HG03575 (cell line): ENCODE results near the gene KMT5C.
"Not testable (repeated sequence)": the region's sequence is repeated elsewhere in the genome, so short reads cannot be mapped to it uniquely, and the experiment has no call there.

Source experiments
- ATAC-seq: cut with Tn5 transposase; IDR thresholded peaks from one replicate; pipeline ENCODE4 v1.9.1; 2021; ENCODE audit not compliant: unreplicated experiment, insufficient number of reproducible peaks, low FRiP score; ENCODE audit errors: extremely low read depth

The KMT5C gene

DNA sequence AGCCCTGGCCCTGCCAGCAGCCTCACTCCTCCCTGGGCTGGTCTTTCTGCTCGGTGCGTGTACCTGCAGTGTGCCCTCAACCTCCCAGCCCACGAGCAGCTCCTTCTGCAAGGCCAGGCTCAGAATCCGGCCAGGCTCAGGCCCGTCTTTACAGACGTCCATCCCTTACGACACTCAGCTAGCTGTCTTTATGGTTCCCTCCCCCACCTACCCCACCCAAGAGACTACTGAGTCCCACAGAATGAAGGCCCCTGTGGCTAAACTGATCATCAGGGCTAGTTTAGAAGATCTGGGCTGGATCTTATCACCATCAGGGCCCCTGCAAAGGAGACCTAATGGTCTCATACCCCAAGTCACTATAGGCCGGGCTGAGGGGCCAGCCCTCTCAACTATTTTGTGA lies 25.3 kb upstream of the KMT5C start:
- ATAC-seq: no peak

DNA sequence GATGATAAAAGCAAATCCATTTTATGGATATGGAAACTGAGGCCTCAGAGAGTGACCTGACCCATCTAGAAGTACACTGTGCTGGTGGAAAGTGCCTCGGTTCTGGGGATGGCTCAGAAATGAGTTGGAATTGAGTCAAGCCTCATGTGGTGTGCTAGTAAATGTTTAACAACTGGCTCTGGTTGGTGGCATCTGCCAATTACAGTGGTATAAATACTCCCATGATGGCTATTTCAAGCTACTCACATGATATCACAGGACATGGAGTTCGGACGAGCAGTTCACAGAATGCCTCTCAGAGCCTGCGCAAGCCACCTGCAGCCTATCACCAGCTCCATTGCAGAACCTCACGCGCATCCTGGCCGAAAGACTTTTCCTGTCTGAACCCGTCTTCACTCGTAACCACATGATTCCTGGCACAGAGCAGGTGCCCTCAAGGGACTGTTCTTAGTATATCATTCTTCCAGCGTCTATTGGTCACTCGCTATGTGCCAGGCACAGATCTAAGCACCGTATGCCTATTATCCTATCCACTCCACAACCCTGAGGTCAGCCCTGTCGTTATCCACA lies 23.6 kb upstream of the KMT5C start:
- ATAC-seq: no peak

DNA sequence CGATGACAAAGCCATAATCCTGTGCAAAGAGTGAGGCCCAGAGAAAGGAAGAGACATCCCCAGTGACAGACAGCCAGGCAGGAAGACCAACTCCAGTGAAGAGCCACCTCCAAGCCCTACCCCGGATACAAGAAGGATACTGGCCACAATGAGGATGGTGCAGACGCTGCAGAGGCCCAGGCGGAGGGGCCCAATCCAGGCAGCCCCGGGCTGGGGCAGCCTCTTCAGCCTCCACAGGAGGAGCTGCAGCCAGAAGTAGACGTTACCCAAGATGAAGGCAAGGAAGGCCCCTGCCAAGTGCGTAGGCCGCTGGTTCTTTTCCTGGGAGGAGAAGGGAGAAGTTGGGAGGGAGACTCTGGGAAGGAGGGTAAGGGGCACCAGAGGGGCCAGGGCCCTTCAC lies 23.0 kb upstream of the KMT5C start:
- no peak for ATAC-seq

DNA sequence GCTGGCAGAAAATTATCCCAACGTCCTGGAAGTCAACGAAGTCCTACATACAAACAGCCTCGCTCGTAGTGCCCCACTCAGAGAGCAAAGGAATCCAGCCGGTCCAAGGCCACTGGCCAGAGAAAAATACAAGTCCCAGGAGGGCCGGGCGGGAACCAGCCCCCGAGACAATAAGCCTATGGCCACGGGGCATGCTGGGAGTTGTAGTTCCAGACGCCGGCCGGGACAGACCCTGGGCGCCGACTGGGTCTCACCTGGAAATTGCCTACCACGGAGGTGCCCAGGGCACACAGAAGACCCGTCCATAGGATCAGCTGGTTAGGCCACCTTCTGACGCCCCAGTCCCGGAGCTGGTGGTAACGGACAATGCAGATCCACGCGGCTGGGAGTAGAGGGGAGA lies 19.9 kb upstream of the KMT5C start:
- no peak for ATAC-seq

DNA sequence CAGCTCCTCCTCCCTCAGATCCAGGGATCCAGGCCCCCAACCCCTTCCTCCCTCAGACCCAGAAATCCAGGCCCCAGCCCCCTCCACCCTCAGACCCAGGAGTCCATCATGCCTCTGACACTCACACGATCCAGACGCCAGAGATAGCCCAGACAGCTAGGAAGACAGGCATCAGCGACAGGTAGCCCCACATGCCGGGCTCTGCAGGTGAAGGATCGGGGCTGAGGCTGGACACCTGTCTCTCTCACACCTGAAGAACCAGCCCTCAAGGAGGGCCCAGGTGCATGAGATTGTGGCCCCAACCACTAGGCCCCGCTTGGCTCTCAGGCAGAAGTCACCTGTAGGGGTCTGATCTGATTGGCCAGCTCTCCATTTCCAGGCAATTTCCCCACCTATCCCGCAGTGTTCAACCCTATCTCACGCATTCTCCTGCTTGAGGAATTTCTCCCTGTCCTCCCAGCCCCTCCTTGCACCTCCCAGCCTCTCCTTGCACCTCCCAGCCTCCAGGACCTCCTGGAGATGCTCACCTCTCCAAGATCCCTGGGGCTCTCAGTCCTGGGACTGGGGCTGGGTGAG lies 18.7 kb upstream of the KMT5C start:
- ATAC-seq: no peak

DNA sequence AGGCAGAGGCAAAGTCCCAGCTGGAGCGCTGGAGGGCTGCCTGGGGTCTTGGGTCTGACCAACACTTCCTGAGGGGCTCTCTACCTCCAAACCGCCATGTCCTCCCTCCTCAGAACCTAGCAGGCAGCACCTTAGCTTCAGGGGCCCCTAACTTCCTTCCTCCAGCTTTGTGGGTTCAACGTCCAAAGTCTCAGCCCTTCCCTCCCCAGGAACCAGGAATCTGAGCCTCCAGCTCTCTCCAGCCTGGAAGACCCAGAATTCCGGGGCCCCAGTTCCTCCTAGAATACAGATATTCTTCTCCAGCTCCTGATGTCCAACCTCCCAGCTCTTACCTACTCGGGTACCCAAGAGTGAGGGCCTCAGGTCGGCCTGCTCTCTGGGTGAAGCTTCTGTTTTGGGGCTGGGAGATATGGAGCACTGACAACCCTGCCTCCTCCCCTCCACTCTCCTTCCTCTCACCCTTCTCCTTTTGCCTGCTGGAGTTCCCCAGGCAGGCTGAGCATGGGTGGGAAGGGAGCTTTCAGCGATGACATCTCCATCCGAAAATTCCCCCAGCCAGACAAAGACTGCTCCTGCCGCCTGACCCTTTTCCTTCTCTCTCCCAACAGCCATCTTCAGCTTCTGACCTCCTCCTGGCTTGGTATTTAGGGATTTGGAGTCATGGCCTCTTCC lies 18.1 kb upstream of the KMT5C start:
- no peak for ATAC-seq

DNA sequence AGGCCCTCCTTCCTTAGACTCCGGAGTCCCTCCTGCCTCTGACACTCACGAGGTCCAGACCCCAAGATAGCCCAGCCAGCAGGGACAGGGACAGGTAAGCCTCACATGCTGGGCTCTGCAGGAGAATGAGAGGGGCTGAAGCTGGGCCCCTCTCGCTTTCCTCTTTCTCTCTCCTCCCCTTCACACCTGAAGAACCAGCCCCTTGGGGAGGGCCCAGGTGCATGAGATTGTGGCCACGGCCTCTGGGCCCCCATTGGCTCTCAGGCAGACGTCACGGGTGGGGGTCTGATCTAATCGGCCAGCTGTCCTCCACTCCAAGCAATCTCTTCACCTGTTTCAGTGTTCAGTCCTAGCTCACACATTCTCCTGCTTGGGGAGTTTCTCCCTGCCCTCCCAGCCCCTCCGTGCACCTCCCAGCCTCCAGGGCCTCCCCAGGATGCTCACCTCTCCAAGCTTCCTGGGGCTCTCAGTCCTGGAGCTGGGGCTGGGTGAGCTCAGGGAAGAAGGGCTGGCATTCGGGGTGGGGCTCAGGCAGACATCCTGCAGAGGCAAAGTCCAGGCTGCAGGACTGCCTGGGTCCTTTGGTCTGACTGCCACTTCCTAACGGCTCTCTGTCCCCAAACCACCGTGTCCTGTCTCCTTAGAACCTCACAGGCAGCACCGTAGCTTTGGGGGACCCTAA lies 17.3 kb upstream of the KMT5C start:
- ATAC-seq: no peak

DNA sequence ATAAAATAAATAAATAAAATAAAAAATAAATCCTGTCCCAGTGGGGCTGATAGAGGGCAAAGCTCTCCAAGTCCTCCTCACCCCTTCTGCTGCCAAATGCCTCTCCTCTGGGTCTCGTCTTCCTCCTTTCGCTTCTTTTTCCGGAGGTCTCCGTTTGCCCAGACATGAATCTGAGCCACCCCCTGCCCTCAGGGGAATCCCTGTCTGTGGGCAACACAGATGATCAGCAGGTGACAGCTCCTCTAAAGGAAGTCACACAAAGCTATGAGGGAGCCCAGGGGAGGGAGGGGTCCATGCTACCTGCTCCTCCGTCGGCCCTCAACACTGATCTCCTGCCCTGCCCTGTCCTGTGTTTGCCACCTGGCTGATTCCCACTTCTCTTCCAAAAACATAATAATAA lies 15.0 kb upstream of the KMT5C start:
- ATAC-seq: no peak

DNA sequence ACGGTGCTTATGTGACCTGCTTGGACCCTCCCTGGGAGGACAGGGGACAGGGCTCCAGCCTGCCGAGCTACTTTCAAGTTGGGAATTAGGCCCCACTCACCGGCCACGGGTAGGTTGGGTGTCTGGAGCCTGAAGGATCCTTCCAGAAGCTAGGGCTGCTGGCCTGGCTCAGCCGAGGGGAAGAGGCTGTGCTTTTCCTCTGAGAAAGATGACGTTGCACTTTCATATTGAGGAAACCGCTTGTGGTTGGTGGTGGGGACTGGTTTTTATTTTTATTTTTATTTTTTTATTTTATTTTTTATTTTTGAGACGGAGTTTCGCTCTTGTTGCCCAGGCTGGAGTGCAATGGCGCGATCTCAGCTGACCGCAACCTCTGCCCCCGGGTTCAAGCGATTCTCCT lies 14.5 kb upstream of the KMT5C start, which contains the start of gene TMEM150B:
Gene TMEM150B (minus strand): TSS at position 170 of the 400 bp plus-strand sequence. CDS start 4,305 bp downstream, outside the sequence.
- ATAC-seq: no peak

DNA sequence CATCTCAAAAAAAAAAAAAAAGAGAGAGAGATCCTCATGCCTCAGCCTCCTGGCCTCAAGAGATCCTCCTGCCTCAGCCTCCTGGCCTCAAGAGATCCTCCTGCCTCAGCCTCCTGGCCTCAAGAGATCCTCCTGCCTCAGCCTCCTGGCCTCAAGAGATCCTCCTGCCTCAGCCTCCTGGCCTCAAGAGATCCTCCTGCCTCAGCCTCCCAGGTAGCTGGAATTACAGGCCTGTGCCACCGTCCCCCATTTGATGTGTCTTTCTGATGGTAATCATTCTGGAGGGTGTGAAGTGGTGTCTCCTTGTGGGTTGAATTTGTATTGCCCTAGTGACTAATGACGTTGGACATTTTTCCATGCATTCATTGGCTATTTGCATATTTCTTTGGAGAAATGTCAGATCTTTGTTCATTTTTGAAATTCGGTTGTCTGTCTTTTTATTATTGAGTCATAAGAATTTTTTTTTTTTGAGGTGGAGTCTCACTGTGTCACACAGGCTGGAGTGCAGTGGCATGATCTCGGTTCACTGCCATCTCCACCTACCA lies 10.8 kb upstream of the KMT5C start:
- ATAC-seq: not testable (repeated sequence)

DNA sequence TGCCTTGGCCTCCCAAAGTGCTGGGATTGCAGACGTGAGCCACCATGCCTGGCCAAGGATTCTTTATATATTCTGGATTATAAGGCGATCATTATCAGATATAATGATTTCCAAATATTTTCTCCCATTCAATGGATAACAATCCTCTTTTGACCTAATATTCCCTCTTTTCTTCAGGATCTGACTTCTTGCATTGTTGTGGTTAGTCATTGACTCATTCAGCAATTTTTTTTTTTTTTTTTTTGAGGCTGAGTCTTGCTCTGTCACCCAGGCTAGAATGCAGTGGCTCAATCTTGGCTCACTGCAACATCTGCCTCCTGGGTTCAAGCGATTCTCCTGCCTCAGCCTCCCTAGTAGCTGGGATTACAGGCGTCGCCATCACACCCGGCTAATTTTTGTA lies 9.9 kb upstream of the KMT5C start:
- not testable (repeated sequence) for ATAC-seq

DNA sequence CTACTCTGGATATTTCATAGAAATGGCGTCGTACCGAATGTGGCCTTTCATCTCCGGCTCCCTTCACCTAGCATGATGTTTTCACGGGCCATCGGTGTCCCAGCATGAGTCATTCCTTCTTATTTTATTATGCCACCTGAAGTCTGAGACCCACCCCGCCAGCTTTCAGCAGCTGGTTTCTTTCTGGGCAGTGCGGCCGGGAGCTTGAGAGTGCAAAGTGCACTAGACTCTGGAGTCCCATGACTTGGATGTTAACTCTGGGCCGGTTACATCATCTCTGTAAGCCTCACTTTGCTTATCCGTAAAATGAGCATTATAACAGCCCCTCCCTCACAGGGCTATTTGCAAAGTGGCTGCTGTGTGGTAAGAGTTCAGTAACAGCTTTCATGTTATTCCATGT lies 5.8 kb upstream of the KMT5C start:
- ATAC-seq: no peak

DNA sequence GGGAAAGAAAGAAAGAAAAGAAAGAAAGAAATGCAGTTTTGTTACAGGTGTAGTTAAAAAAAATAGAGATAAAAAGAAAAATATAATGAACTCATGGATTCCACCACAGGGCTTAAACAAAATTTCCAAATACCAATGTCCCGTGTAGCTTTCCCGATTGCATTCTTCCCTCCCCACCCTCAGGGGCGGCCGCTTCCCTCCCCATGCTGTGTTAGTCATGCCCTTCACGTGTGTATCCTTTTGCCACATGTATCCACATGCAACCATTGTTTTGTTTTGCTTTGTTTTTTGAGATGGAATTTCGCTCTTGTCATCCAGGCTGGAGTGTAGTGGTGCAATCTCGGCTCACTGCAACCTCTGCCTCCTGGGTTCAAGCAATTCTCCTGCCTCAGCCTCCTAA lies 3.6 kb upstream of the KMT5C start:
- no peak for ATAC-seq

DNA sequence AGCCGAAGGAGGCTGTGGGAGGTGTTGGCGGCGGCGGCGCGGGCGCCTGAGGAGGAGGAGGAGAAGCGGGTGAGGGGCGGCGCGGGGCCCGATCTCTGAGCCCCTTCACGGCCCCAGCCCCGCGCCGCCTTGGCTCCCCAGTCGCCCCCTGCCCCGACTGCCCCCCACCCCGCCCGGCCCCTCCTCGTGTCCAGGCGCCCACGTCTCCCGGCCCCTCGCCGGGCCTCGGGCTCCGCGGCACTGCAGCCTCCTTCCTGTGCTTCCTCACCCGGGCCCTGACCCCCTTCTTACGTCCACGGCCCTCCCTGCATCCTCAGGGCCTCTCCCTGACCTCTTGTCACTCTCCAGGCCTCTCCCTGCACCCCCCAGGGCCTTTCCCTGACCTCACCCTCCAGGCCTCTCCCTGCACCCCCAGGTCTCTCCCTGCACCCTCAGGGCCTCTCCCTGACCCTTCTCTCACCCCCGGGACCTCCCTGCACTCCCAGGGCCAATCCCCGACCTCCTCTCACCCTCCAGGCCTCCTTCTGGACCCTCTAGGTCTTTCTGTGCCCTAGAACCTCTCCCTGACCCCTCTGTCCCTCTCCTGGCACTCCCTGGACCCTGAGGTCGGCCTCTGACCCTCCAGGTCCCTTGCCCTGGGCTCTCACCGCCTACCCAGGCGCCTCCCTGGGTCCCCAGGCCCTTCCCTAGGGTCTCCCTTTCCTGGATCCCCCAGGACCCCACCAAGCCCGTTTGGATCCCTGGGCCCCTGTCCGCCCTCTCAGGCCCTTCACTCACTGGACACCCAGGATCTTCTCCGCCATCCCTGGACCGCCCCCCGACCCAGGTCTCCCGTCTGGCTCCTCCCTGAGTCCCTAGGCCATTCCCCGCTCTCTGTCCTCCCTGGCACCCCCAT lies 460 bp downstream of the KMT5C start:
- ATAC-seq: no peak

DNA sequence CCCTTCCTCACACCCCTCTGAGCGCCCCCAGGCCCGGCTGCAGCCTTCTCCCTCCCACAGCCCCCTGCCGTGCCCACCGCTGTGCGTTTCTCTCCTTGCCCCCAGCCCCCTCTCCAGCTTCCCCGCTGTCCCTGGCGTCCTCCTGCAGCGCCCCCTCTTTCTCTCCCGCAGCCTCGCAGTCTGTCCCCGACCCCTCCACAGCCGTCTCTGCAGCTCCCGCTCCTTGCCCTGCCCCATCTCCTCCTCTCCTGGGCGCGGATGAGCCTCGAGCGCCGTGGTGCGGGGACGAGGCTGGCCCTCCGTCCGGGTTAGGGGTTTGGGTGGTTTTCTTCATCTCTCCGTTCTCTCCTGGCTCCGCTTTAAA lies 1.1 kb downstream of the KMT5C start:
- no peak for ATAC-seq

DNA sequence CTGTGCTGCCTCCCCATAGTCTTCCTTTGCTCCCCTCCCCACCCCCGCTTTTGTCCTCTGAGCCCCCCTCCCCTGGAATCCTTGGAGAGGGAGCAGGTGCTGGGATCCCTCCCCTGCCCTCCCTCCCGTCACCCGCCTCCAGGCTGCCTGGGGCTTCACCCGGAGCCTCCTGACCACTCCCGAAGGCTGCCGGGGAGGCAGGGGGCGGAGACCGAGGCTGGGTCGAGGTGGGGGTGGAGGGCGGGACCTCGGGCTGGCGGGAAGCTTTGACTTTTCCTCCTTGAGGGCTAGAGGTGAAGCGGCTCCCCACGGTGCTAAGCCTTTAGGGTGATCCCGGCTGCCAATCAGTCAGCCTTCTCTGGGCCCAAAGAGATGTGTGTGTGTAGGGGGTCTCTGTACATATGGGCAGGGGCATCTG lies 1.5 kb downstream of the KMT5C start:
- ATAC-seq: no peak

DNA sequence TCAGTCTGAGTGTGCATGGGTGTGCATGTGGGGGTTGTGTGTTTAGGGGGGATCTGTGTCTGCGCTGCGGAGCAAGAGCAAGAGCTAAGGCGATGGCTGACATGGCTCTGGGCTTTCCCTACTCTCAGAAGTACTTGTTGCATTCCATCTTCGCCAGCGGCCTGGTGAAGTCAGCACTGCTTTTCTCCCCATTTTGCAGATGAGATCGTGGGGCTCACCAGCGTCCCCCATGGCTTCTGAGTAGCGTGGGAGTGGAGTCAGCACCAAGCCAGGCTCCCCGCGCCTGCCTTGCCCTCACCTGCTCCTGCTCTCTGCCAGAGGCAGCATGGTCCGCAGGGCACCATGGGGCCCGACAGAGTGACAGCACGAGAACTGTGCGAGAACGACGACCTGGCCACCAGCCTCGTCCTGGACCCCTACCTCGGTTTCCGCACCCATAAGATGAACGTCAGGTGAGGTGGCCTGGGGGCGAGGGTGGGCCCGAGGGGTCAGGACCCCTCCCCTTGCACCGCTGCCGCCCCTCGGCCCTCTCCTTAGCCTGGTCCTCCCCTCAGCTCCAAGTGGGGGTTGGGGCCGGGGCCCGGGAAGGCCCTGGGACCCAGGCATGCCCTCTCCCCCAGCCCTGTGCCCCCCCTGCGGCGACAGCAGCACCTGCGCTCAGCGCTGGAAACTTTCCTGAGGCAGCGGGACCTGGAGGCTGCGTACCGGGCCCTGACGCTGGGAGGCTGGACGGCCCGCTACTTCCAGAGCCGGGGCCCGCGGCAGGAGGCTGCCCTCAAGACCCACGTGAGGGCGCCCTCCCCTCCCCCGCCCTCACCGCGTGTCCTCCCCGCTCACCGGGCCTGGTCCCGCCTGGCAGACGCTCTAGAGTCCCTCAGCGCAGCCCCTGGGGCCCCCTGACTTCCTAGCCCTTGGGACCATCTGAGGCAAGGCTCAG lies 2.2 kb downstream of the KMT5C start:
- no peak for ATAC-seq

DNA sequence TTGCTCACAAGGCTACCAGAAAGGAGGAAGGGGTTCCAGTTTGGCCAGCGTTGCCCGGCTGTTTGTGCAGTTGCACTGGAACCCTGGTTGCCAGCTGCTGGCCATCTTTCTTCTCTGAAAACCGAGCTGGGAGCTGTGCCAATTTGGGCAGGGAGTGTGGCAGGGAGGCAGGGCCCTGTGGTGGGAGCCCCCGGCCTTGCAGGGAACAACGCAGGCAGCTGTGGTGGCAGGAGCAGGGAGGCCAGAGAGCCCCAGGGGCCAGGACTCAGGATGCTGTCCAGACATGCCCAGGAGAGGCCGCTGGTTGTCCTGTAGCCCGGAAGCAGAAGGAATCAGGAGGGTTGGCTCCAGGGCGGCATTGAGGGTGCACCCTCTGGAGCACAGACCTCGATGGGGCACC lies 4.8 kb downstream of the KMT5C start:
- ATAC-seq: no peak
